SKM-1 treated with dmso at 0.1 percent for 144 hours (cell line): ENCODE measurements around the gene FBXL13.
"Not testable (repeated sequence)": the region's sequence is repeated elsewhere in the genome, so short reads cannot be mapped to it uniquely, and the experiment has no call there.

ENCODE experiments used
- DNase-seq: peaks from one replicate; lab custom pipeline; 2025; ENCODE audit not compliant: unreplicated experiment; lab: John Stamatoyannopoulos, UW

Gene FBXL13

GRCh38 chr7:102776217-102776616, 298.4 kb downstream of the FBXL13 start:
- DNase-seq, result not testable (repeated sequence)

- DNase-seq, result not testable (repeated sequence)
Measured at GRCh38 chr7:102770467-102770866, 304.1 kb downstream of the FBXL13 start.

GRCh38 chr7:102769657-102770192, 304.9 kb downstream of the FBXL13 start:
- DNase-seq, result not testable (repeated sequence)

- DNase-seq, result not testable (repeated sequence)
Measured at GRCh38 chr7:102763295-102763905, 311.2 kb downstream of the FBXL13 start.
